Stomach smooth muscle (tissue), 2 donors: Measurements from ENCODE around the gene SULT1C3.

Experiments
- H3K27ac ChIP-seq: one replicate; pipeline ENCODE4 v1.7.0; 2013; ENCODE audit warnings: mild to moderate bottlenecking, low read length, inconsistent platforms
- H3K27me3 ChIP-seq, 2 donors: one replicate each; pipeline ENCODE4 v1.7.0; 2013; ENCODE audit warnings: low read length in 2 of 2; ENCODE audit not compliant: insufficient read depth in 2 of 2, control insufficient read depth in 1 of 2
- H3K36me3 ChIP-seq, 2 donors: one replicate each; pipeline ENCODE4 v1.7.0; 2013; ENCODE audit warnings: low read length in 2 of 2; ENCODE audit not compliant: control insufficient read depth in 2 of 2, insufficient read depth in 2 of 2
- H3K4me1 ChIP-seq: one replicate; pipeline ENCODE4 v1.7.0; 2013; ENCODE audit warnings: low read length; ENCODE audit not compliant: control insufficient read depth, insufficient read depth
- H3K4me3 ChIP-seq, 2 donors: one replicate each; pipeline ENCODE4 v1.7.0; 2013; ENCODE audit warnings: low read length in 2 of 2
- H3K9ac ChIP-seq, 2 donors: one replicate each; pipeline ENCODE4 v1.7.0; 2013; ENCODE audit warnings: low read length in 2 of 2, mild to moderate bottlenecking in 1 of 2
- H3K9me3 ChIP-seq, 2 donors: one replicate each; pipeline ENCODE4 v1.7.0; 2013; ENCODE audit warnings: low read length in 2 of 2; ENCODE audit not compliant: control insufficient read depth in 2 of 2
- donor health status: healthy.
- donor health status: Pancreatic carcinoma.

The SULT1C3 gene

GRCh38 chr2:108220942-108221541 is 18.7 kb upstream of the SULT1C3 start:
- Histone ChIP-seq H3K27me3 (no peaks in the 10 kb centered on the region), H3K9ac (no peak overlapping the region), H3K4me3 (no peak overlapping the region), H3K9me3 (peaks cover 9 to 12% of the 10 kb centered on the region in 2 donors), H3K36me3 (no peaks in the 10 kb centered on the region), H3K27ac (no peak overlapping the region), H3K4me1 (no peaks in the 10 kb centered on the region)

GRCh38 chr2:108222261-108222660 is 17.5 kb upstream of the SULT1C3 start:
- H3K27ac ChIP-seq, result no peak overlapping the region
- H3K36me3 ChIP-seq, result no peaks in the 10 kb centered on the region
- no peaks in the 10 kb centered on the region for H3K4me1 ChIP-seq
- no peak overlapping the region for H3K9ac ChIP-seq
- H3K4me3 ChIP-seq, result no peak overlapping the region
- H3K9me3 ChIP-seq, result peaks cover 9 to 12% of the 10 kb centered on the region in 2 donors
- H3K27me3 ChIP-seq, result no peaks in the 10 kb centered on the region

- Histone ChIP-seq H3K9me3 (peaks cover 9 to 12% of the 10 kb centered on the region in 2 donors), H3K27ac (no peak overlapping the region)
Measured at GRCh38 chr2:108223573-108223972, 16.2 kb upstream of the SULT1C3 start.

GRCh38 chr2:108224022-108224421 is 15.7 kb upstream of the SULT1C3 start:
- no peaks in the 10 kb centered on the region for H3K4me1 ChIP-seq
- H3K27me3 ChIP-seq, result no peaks in the 10 kb centered on the region
- no peak overlapping the region for H3K9ac ChIP-seq
- no peak overlapping the region for H3K4me3 ChIP-seq
- no peak overlapping the region for H3K27ac ChIP-seq
- H3K9me3 ChIP-seq, result peaks cover 9 to 12% of the 10 kb centered on the region in 2 donors
- H3K36me3 ChIP-seq, result no peaks in the 10 kb centered on the region

More at GRCh38 chr2:108223573-108223972, 16.2 kb upstream of the SULT1C3 start:
- no peak overlapping the region for H3K9ac ChIP-seq
- H3K27me3 ChIP-seq, result no peaks in the 10 kb centered on the region
- H3K36me3 ChIP-seq, result no peaks in the 10 kb centered on the region
- H3K4me1 ChIP-seq, result no peaks in the 10 kb centered on the region
- no peak overlapping the region for H3K4me3 ChIP-seq

GRCh38 chr2:108226564-108226963 is 13.2 kb upstream of the SULT1C3 start:
- Histone ChIP-seq H3K4me1 (no peaks in the 10 kb centered on the region), H3K4me3 (no peak overlapping the region), H3K27me3 (no peaks in the 10 kb centered on the region), H3K36me3 (no peaks in the 10 kb centered on the region), H3K9me3 (peaks cover 9 to 12% of the 10 kb centered on the region in 2 donors), H3K9ac (no peak overlapping the region), H3K27ac (no peak overlapping the region)

GRCh38 chr2:108228006-108228405 is 11.8 kb upstream of the SULT1C3 start:
- Histone ChIP-seq H3K4me1 (no peaks in the 10 kb centered on the region), H3K27ac (no peak overlapping the region), H3K9me3 (peaks cover 9 to 11% of the 10 kb centered on the region in 2 donors)

GRCh38 chr2:108228537-108228936 is 11.2 kb upstream of the SULT1C3 start:
- Histone ChIP-seq H3K27me3 (no peaks in the 10 kb centered on the region), H3K36me3 (no peaks in the 10 kb centered on the region), H3K4me3 (no peak overlapping the region), H3K9me3 (peaks cover 3 to 5% of the 10 kb centered on the region in 2 donors), H3K4me1 (no peaks in the 10 kb centered on the region), H3K27ac (no peak overlapping the region), H3K9ac (no peak overlapping the region)

More at GRCh38 chr2:108228006-108228405, 11.8 kb upstream of the SULT1C3 start:
- H3K4me3 ChIP-seq, result no peak overlapping the region
- H3K27me3 ChIP-seq, result no peaks in the 10 kb centered on the region
- no peaks in the 10 kb centered on the region for H3K36me3 ChIP-seq
- no peak overlapping the region for H3K9ac ChIP-seq

- Histone ChIP-seq H3K9ac (no peak overlapping the region), H3K27me3 (no peaks in the 10 kb centered on the region), H3K36me3 (no peaks in the 10 kb centered on the region), H3K4me1 (no peaks in the 10 kb centered on the region), H3K9me3 (peaks cover 0 to under 1% of the 10 kb centered on the region in 2 donors), H3K4me3 (no peak overlapping the region), H3K27ac (no peak overlapping the region)
Measured at GRCh38 chr2:108229875-108230274, 9.9 kb upstream of the SULT1C3 start.

GRCh38 chr2:108235577-108235976 is 4.2 kb upstream of the SULT1C3 start:
- no peak overlapping the region for H3K27ac ChIP-seq
- no peak overlapping the region for H3K4me3 ChIP-seq
- no peak overlapping the region for H3K9ac ChIP-seq
- no peaks in the 10 kb centered on the region for H3K27me3 ChIP-seq
- H3K9me3 ChIP-seq, result peaks cover 0 to 2% of the 10 kb centered on the region in 2 donors
- H3K4me1 ChIP-seq, result no peaks in the 10 kb centered on the region
- H3K36me3 ChIP-seq, result no peaks in the 10 kb centered on the region

GRCh38 chr2:108236676-108237335 is 3.0 kb upstream of the SULT1C3 start:
- Histone ChIP-seq H3K9ac (no peak overlapping the region), H3K4me1 (no peaks in the 10 kb centered on the region), H3K9me3 (peaks cover 0 to 2% of the 10 kb centered on the region in 2 donors)

GRCh38 chr2:108240966-108241365 is 1.2 kb downstream of the SULT1C3 start:
- no peak overlapping the region for H3K4me3 ChIP-seq
- H3K36me3 ChIP-seq, result no peaks in the 10 kb centered on the region
- H3K27ac ChIP-seq, result no peak overlapping the region

More at GRCh38 chr2:108236676-108237335, 3.0 kb upstream of the SULT1C3 start:
- Histone ChIP-seq H3K27ac (no peak overlapping the region), H3K27me3 (no peaks in the 10 kb centered on the region), H3K36me3 (no peaks in the 10 kb centered on the region), H3K4me3 (no peak overlapping the region)

More at GRCh38 chr2:108240966-108241365, 1.2 kb downstream of the SULT1C3 start:
- Histone ChIP-seq H3K27me3 (no peaks in the 10 kb centered on the region), H3K9me3 (peaks cover 0 to 4% of the 10 kb centered on the region in 2 donors), H3K9ac (no peak overlapping the region), H3K4me1 (no peaks in the 10 kb centered on the region)
